HepG2 (cell line): ENCODE data around the gene NEURL2. TPM values are rescaled to one million over a fixed set of nuclear protein-coding genes. Genes with fewer than 3 reads are reported as not detected.
A peak's percentile ranks its signal among the peaks of the same experiment; 100 is the strongest.

ENCODE experiments used
- ADNP ChIP-seq: sonication (generic); formaldehyde crosslinking; IDR thresholded peaks from 2 replicates; pipeline ENCODE4 v1.4.0; 2020; ENCODE audit warnings: missing genetic modification reagents
- ARID2 ChIP-seq: sonication (generic); formaldehyde crosslinking; IDR thresholded peaks from 2 replicates; pipeline ENCODE4 v1.8.1; 2022; ENCODE audit warnings: mild to moderate bottlenecking, missing genetic modification reagents, borderline replicate concordance
- BCLAF1 ChIP-seq: fragments of 450-650 bp; IDR thresholded peaks from 2 replicates; pipeline ENCODE4 v1.6.1; 2017; ENCODE audit warnings: mild to moderate bottlenecking
- CBFB ChIP-seq: sonication (generic); formaldehyde crosslinking; IDR thresholded peaks from 2 replicates; pipeline ENCODE4 v1.4.0; 2020; ENCODE audit warnings: missing genetic modification reagents
- EZH2 ChIP-seq: conservative IDR thresholded peaks from 2 replicates; pipeline ENCODE4 v1.6.1; 2012; ENCODE audit warnings: mild to moderate bottlenecking, low read depth, low read length, moderate library complexity
- FOXP1 ChIP-seq, 2 experiments: fragments of 450-650 bp in 1 of 2; IDR thresholded peaks; 2 replicates each; pipeline ENCODE4 v1.6.1; 2017 to 2018; ENCODE audit warnings: antibody characterized with exemption in 1 of 2
- GPN1 ChIP-seq: sonication (generic); formaldehyde crosslinking; IDR thresholded peaks from 2 replicates; pipeline ENCODE4 v1.5.1; 2020; ENCODE audit warnings: missing genetic modification reagents, borderline replicate concordance
- GTF3A ChIP-seq: sonication (generic); formaldehyde crosslinking; conservative IDR thresholded peaks from 2 replicates; pipeline ENCODE4 v1.4.0; 2020; ENCODE audit warnings: mild to moderate bottlenecking, missing genetic modification reagents
- KLF13 ChIP-seq: sonication (generic); formaldehyde crosslinking; IDR thresholded peaks from 2 replicates; pipeline ENCODE4 v1.4.0; 2020; ENCODE audit warnings: mild to moderate bottlenecking, missing genetic modification reagents
- KLF15 ChIP-seq: sonication (generic); formaldehyde crosslinking; IDR thresholded peaks from 2 replicates; pipeline ENCODE4 v1.8.1; 2023; ENCODE audit warnings: borderline replicate concordance, mild to moderate bottlenecking, inconsistent platforms, missing genetic modification reagents, mixed read lengths
- NR2F6 ChIP-seq, 2 experiments: IDR thresholded peaks; 2 replicates each; pipeline ENCODE4 v1.6.1; 2016; ENCODE audit warnings: antibody characterized with exemption in 1 of 2, mild to moderate bottlenecking in 1 of 2
- PREB ChIP-seq: sonication (generic); formaldehyde crosslinking; IDR thresholded peaks from 2 replicates; pipeline ENCODE4 v1.4.0; 2020; ENCODE audit warnings: missing genetic modification reagents
- RAD21 ChIP-seq: fragments of 450-650 bp; formaldehyde crosslinking; IDR thresholded peaks from 2 replicates; pipeline ENCODE4 v1.5.0; 2020; ENCODE audit warnings: mild to moderate bottlenecking
- RBM39 ChIP-seq: fragments of 200-400 bp; formaldehyde crosslinking; IDR thresholded peaks from one replicate; pipeline ENCODE4 v1.6.1; 2018; ENCODE audit warnings: antibody characterized with exemption, mild to moderate bottlenecking, low read depth, low read length; ENCODE audit not compliant: poor library complexity, severe bottlenecking
- ZBTB38 ChIP-seq: sonication (generic); formaldehyde crosslinking; IDR thresholded peaks from 2 replicates; pipeline ENCODE4 v1.5.1; 2020; ENCODE audit warnings: mild to moderate bottlenecking, missing genetic modification reagents
- ZNF281 ChIP-seq: sonication (generic); formaldehyde crosslinking; IDR thresholded peaks from 2 replicates; pipeline ENCODE4 v1.4.0; 2020; ENCODE audit warnings: missing genetic modification reagents, borderline replicate concordance
- ZNF350 ChIP-seq: sonication (generic); formaldehyde crosslinking; IDR thresholded peaks from 2 replicates; pipeline ENCODE4 v1.4.0; 2020; ENCODE audit warnings: mild to moderate bottlenecking, low read depth, missing genetic modification reagents, borderline replicate concordance
- ZNF550 ChIP-seq: sonication (generic); formaldehyde crosslinking; IDR thresholded peaks from 2 replicates; pipeline ENCODE4 v1.4.0; 2020; ENCODE audit warnings: mild to moderate bottlenecking, missing genetic modification reagents, borderline replicate concordance
- ZNF605 ChIP-seq: sonication (generic); formaldehyde crosslinking; IDR thresholded peaks from 2 replicates; pipeline ENCODE4 v1.8.0; 2022; ENCODE audit warnings: mild to moderate bottlenecking, missing genetic modification reagents
- ZNF790 ChIP-seq: sonication (generic); formaldehyde crosslinking; IDR thresholded peaks from 2 replicates; pipeline ENCODE4 v1.8.0; 2022; ENCODE audit warnings: missing genetic modification reagents, mild to moderate bottlenecking, borderline replicate concordance
- ZNF878 ChIP-seq: sonication (generic); formaldehyde crosslinking; IDR thresholded peaks from 2 replicates; pipeline ENCODE4 v1.8.1; 2023; ENCODE audit warnings: mild to moderate bottlenecking, missing genetic modification reagents, moderate library complexity
- ZNF879 ChIP-seq: sonication (generic); formaldehyde crosslinking; IDR thresholded peaks from 2 replicates; pipeline ENCODE4 v1.8.1; 2023; ENCODE audit warnings: missing genetic modification reagents
- ZSCAN12 ChIP-seq: sonication (generic); formaldehyde crosslinking; IDR thresholded peaks from 2 replicates; pipeline ENCODE4 v1.9.0; 2021; ENCODE audit warnings: mild to moderate bottlenecking, missing genetic modification reagents
- polyA plus RNA-seq, 8 experiments: library from polyadenylated mRNA; depleted of rRNA in 3 of 8; stranded (reverse) in 7 of 8; unstranded in 1 of 8; fragments of >200 nt; fragmentation: Illumina TruSeq in 4 of 8; extraction: Trizol in 4 of 8; gene quantifications; 2 replicates each; pipeline versions ENCODE4 v1.2.1 to v1.2.3, GENCODE V29; 2011 to 2016; ENCODE audit warnings: low read depth in 4 of 8, missing spikeins in 1 of 8, mixed read lengths in 1 of 8; ENCODE audit not compliant: insufficient read depth in 1 of 8
- total RNA-seq, 5 experiments: library from RNA; depleted of rRNA; stranded (reverse); fragments of >200 nt; fragmentation: Illumina TruSeq; extraction: Trizol; gene quantifications; 2 replicates each; pipeline ENCODE4 v1.2.3, GENCODE V29; 2016; ENCODE audit warnings: low read depth in 1 of 5

Gene NEURL2
- total and polyA plus RNA-seq, 2 of the 13 experiments (the other 11 are each of a cell fraction or from before 2014, with no cell fraction given), result 7.2 to 9.7 TPM

- TF ChIP-seq PREB (CRISPR knock-in tag) (no peak), GPN1 (CRISPR knock-in tag) (0 out of 2 replicates have a peak, but pooled peaks have one; percentile 59), ZNF878 (no peak), BCLAF1 (no peak), RBM39 (peak; percentile 44), CBFB (CRISPR knock-in tag) (peak; percentile 73), ZNF879 (CRISPR knock-in tag) (peak; percentile 95; the same call in 1 of the 2 replicates), ZNF605 (CRISPR knock-in tag) (peak; percentile 86; the same call in 1 of the 2 replicates), ZNF550 (CRISPR knock-in tag) (0 out of 2 replicates have a peak, but pooled peaks have one; percentile 85), RAD21 (CRISPR knock-in tag) (peak; percentile 62), ZBTB38 (CRISPR knock-in tag) (no peak), ZNF350 (peak; percentile 92), NR2F6 (IDR thresholded peaks at IDR 0.05) (peak; percentile 93), NR2F6 (CRISPR knock-in tag; IDR thresholded peaks at IDR 0.05) (peak; percentile 83), ZSCAN12 (CRISPR knock-in tag) (peak; percentile 52; the same call in 1 of the 2 replicates), ZNF281 (CRISPR knock-in tag) (peak; percentile 28; the same call in 1 of the 2 replicates), ARID2 (CRISPR knock-in tag) (peak; percentile 97; the same call in 1 of the 2 replicates), FOXP1 (IDR thresholded peaks at IDR 0.05) (no peak), FOXP1 (CRISPR knock-in tag; IDR thresholded peaks at IDR 0.05) (peak; percentile 39), ADNP (CRISPR knock-in tag) (no peak), KLF15 (CRISPR knock-in tag) (no peak), ZNF790 (no peak), EZH2 (no peak), KLF13 (no peak; the same call in 1 of the 2 replicates), GTF3A (no peak)
Observed at GRCh38 chr20:45857114-45857881, 33.7 kb downstream of the NEURL2 start, which contains the start of the genes ACOT8 and ZSWIM3 (continued).
